IPS-18a (cell line): Measurements from ENCODE around the gene ASCC1.
"Not testable (repeated sequence)": the region's sequence is repeated elsewhere in the genome, so short reads cannot be mapped to it uniquely, and the experiment has no call there.

Experiments used
- H3K27ac ChIP-seq: one replicate; pipeline ENCODE4 v1.5.1; 2013; ENCODE audit warnings: low read length
- H3K27me3 ChIP-seq: one replicate; pipeline ENCODE4 v1.6.1; 2013; ENCODE audit warnings: mild to moderate bottlenecking, low read length; ENCODE audit not compliant: control insufficient read depth, insufficient read depth
- H3K36me3 ChIP-seq: one replicate; pipeline ENCODE4 v1.6.1; 2013; ENCODE audit warnings: low read depth, low read length; ENCODE audit not compliant: control insufficient read depth
- H3K4me1 ChIP-seq: one replicate; pipeline ENCODE4 v1.6.1; 2013; ENCODE audit warnings: low read depth, low read length; ENCODE audit not compliant: control insufficient read depth
- H3K4me3 ChIP-seq: one replicate; pipeline ENCODE4 v1.5.1; 2013; ENCODE audit warnings: low read length
- H3K9ac ChIP-seq: one replicate; pipeline ENCODE4 v1.6.1; 2013; ENCODE audit warnings: mild to moderate bottlenecking, low read length, moderate library complexity
- H3K9me3 ChIP-seq: one replicate; pipeline ENCODE4 v1.6.1; 2013; ENCODE audit warnings: low read depth, low read length; ENCODE audit not compliant: control insufficient read depth

Gene ASCC1

GRCh38 chr10:72257051-72257892 lies 41.2 kb upstream of the ASCC1 start:
- Histone ChIP-seq H3K4me3 (no peak overlapping the region), H3K27ac (no peak overlapping the region), H3K9me3 (no peaks in the 10 kb centered on the region), H3K9ac (no peak overlapping the region), H3K4me1 (peaks cover 38% of the 10 kb centered on the region), H3K27me3 (no peaks in the 10 kb centered on the region), H3K36me3 (no peaks in the 10 kb centered on the region)

GRCh38 chr10:72255977-72256729 lies 40.1 kb upstream of the ASCC1 start:
- H3K27ac ChIP-seq, result no peak overlapping the region
- no peaks in the 10 kb centered on the region for H3K36me3 ChIP-seq
- peaks cover 31% of the 10 kb centered on the region for H3K4me1 ChIP-seq

GRCh38 chr10:72254813-72255568 lies 38.9 kb upstream of the ASCC1 start:
- Histone ChIP-seq H3K9me3 (no peaks in the 10 kb centered on the region), H3K4me1 (peaks cover 25% of the 10 kb centered on the region), H3K4me3 (peak overlapping the region; percentile 28), H3K27ac (peak overlapping the region; percentile 67), H3K36me3 (no peaks in the 10 kb centered on the region), H3K9ac (peak overlapping the region; percentile 48), H3K27me3 (no peaks in the 10 kb centered on the region)

More at GRCh38 chr10:72255977-72256729, 40.1 kb upstream of the ASCC1 start:
- Histone ChIP-seq H3K9ac (no peak overlapping the region), H3K9me3 (no peaks in the 10 kb centered on the region), H3K27me3 (no peaks in the 10 kb centered on the region), H3K4me3 (no peak overlapping the region)

- Histone ChIP-seq H3K36me3 (no peaks in the 10 kb centered on the region), H3K4me1 (peaks cover 20% of the 10 kb centered on the region), H3K9me3 (no peaks in the 10 kb centered on the region), H3K4me3 (no peak overlapping the region), H3K27me3 (no peaks in the 10 kb centered on the region), H3K27ac (no peak overlapping the region), H3K9ac (no peak overlapping the region)
Measured at GRCh38 chr10:72253578-72253977, 37.5 kb upstream of the ASCC1 start.

- Histone ChIP-seq H3K4me3 (no peak overlapping the region), H3K4me1 (peaks cover 26% of the 10 kb centered on the region), H3K27me3 (no peaks in the 10 kb centered on the region), H3K9me3 (no peaks in the 10 kb centered on the region), H3K36me3 (no peaks in the 10 kb centered on the region), H3K9ac (no peak overlapping the region), H3K27ac (no peak overlapping the region)
Measured at GRCh38 chr10:72252972-72253371, 36.9 kb upstream of the ASCC1 start.

GRCh38 chr10:72251635-72252034 lies 35.6 kb upstream of the ASCC1 start:
- peaks cover 24% of the 10 kb centered on the region for H3K4me1 ChIP-seq
- no peaks in the 10 kb centered on the region for H3K36me3 ChIP-seq
- no peak overlapping the region for H3K4me3 ChIP-seq
- H3K9me3 ChIP-seq, result no peaks in the 10 kb centered on the region
- no peaks in the 10 kb centered on the region for H3K27me3 ChIP-seq
- no peak overlapping the region for H3K27ac ChIP-seq
- no peak overlapping the region for H3K9ac ChIP-seq

- Histone ChIP-seq H3K27me3 (no peaks in the 10 kb centered on the region), H3K4me3 (no peak overlapping the region), H3K4me1 (peaks cover 22% of the 10 kb centered on the region), H3K27ac (no peak overlapping the region), H3K36me3 (no peaks in the 10 kb centered on the region), H3K9ac (no peak overlapping the region), H3K9me3 (no peaks in the 10 kb centered on the region)
Measured at GRCh38 chr10:72250666-72251065, 34.6 kb upstream of the ASCC1 start.

GRCh38 chr10:72249176-72249862 lies 33.2 kb upstream of the ASCC1 start:
- not testable (repeated sequence) for H3K27ac ChIP-seq, H3K9me3 ChIP-seq, H3K36me3 ChIP-seq, H3K27me3 ChIP-seq, H3K9ac ChIP-seq, H3K4me3 ChIP-seq
- H3K4me1 ChIP-seq, result peaks cover 11% of the 10 kb centered on the region

- Histone ChIP-seq H3K27ac (peak overlapping the region; percentile 49), H3K36me3 (no peaks in the 10 kb centered on the region), H3K4me3 (peak overlapping the region; percentile 26), H3K9ac (no peak overlapping the region), H3K4me1 (peaks cover 11% of the 10 kb centered on the region), H3K9me3 (no peaks in the 10 kb centered on the region), H3K27me3 (no peaks in the 10 kb centered on the region)
Measured at GRCh38 chr10:72248468-72249151, 32.5 kb upstream of the ASCC1 start.

- Histone ChIP-seq H3K4me1 (peaks cover 14% of the 10 kb centered on the region), H3K27me3 (no peaks in the 10 kb centered on the region), H3K9ac (no peak overlapping the region), H3K4me3 (no peak overlapping the region), H3K9me3 (no peaks in the 10 kb centered on the region), H3K27ac (no peak overlapping the region), H3K36me3 (no peaks in the 10 kb centered on the region)
Measured at GRCh38 chr10:72245949-72246525, 30.0 kb upstream of the ASCC1 start.
